ENCODE data around the gene SEL1L2. TPM values are rescaled to one million over a fixed set of nuclear protein-coding genes. Genes with fewer than 3 reads are reported as not detected.

SEL1L2 gene
- total RNA-seq, 4 donors from 2014 or later: 1.4 TPM; not detected in 3

- ATAC-seq (ENCODE audit: low FRiP score) (no peak), DNase-seq (ENCODE audit: low spot score) (no peak)
- no peak for TF ChIP-seq CTCF (IDR thresholded peaks at IDR 0.05)
Measured at GRCh38 chr20:13891575-13891974, 98.8 kb downstream of the SEL1L2 start.

- TF ChIP-seq CTCF (IDR thresholded peaks at IDR 0.05): no peak
- ATAC-seq (ENCODE audit: low FRiP score) (no peak), DNase-seq (ENCODE audit: low spot score) (no peak)
Measured at GRCh38 chr20:13884803-13885202, 105.6 kb downstream of the SEL1L2 start.

GRCh38 chr20:13883425-13883824 is 107.0 kb downstream of the SEL1L2 start:
- ATAC-seq (ENCODE audit: low FRiP score) (no peak), DNase-seq (ENCODE audit: low spot score) (no peak)
- TF ChIP-seq CTCF (IDR thresholded peaks at IDR 0.05): no peak

GRCh38 chr20:13878566-13878965 is 111.8 kb downstream of the SEL1L2 start:
- no peak for DNase-seq (ENCODE audit: low spot score)
- TF ChIP-seq CTCF (IDR thresholded peaks at IDR 0.05): no peak
- ATAC-seq (ENCODE audit: low FRiP score): no peak

- DNase-seq (ENCODE audit: low spot score): no peak
- no peak for TF ChIP-seq CTCF (IDR thresholded peaks at IDR 0.05)
- ATAC-seq (ENCODE audit: low FRiP score): no peak
Measured at GRCh38 chr20:13877793-13878192, 112.6 kb downstream of the SEL1L2 start.

GRCh38 chr20:13875265-13875811 is 115.1 kb downstream of the SEL1L2 start:
- TF ChIP-seq CTCF (IDR thresholded peaks at IDR 0.05): no peak
- ATAC-seq (ENCODE audit: low FRiP score) (no peak), DNase-seq (ENCODE audit: low spot score) (no peak)

GRCh38 chr20:13874394-13875157 is 115.8 kb downstream of the SEL1L2 start:
- TF ChIP-seq CTCF (IDR thresholded peaks at IDR 0.05): no peak
- ATAC-seq (ENCODE audit: low FRiP score): no peak
- DNase-seq (ENCODE audit: low spot score): no peak

Measured in omental fat pad (tissue), 4 donors.